Stimulated activated CD8-positive, alpha-beta memory T cell treated with anti-CD3 and anti-CD28 coated beads, Interleukin-12 subunit alpha, Interleukin-12 subunit beta, amount 100 ng/mL, for 24 hours (primary cell): Measurements from ENCODE around the gene ZNF737.
"Not testable (repeated sequence)": the region's sequence is repeated elsewhere in the genome, so short reads cannot be mapped to it uniquely, and the experiment has no call there.

Experiments used
- DNase-seq: peaks from one replicate; pipeline ENCODE4 v3.0.0-alpha.2; 2020; ENCODE audit errors: extremely low read depth

Gene ZNF737

DNA sequence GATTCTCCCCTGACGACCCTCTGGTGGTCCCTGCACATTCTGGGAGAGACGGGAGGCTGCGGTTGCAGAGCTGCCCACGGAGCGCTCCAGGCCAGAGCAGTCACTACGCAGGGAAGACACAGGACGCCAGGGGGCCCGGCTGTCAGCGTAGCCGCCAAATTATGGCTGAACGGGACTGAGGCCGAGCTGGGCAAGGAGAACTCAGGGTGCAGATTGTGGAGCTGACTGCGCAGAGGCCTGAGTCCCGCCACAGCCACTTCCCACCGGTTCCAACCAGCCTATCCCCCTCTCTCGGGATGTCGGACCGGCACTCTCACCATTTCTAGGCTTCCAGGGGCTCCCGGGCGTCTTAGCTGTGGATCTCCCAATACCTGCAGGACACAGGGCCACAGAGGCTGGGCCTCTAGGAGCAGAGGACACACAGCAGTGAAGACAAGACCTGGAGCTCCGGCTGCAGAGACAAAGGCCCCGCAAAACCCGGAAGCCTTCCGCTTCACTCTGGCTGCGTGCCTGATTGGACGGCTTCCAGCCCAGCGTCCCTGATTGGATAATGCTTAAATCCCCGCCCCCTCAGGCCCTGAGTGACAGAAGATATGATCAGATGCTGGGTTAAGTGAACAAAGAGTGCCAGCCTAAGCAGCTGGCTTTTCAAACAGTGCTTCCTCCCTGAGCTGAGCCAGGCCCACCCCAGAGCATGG lies at the start of gene ZNF737:
ZNF737 (minus strand) TSS at position 461 of the 698 bp plus-strand sequence; CDS start at position 320, 141 bp downstream.
- peak; percentile 79 for DNase-seq

- not testable (repeated sequence) for DNase-seq
Measured at GRCh38 chr19:20614971-20615370, 49.4 kb upstream of the ZNF737 start.

DNA sequence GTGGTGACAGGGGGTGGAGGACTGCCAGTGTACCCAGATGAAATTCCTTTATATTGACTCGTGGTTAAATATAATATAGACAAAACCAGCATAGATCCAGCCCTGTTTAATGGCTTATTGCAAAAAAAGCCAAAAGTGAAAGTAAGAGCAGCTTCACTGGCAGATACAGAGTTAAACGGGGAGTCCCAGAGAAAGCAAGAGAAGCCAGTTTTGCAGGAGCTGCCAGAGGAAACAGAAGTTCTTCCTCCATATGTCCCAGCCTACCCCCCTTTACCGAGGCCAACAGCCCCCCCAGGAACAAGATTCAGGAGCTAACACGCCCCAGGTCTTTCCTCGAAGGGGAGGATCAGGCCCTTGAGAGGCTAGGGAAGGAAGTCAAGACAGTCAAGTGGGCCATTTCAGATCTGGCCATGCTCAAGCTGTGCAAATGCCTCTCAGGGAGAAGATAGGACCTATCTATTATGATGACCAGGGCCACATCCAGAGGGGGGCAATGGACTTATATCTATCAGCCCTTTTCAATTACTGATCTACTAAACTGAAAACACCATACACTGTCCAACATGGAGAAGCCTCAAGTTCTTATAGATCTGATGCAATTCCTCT lies 47.2 kb upstream of the ZNF737 start:
- no peak for DNase-seq

DNA sequence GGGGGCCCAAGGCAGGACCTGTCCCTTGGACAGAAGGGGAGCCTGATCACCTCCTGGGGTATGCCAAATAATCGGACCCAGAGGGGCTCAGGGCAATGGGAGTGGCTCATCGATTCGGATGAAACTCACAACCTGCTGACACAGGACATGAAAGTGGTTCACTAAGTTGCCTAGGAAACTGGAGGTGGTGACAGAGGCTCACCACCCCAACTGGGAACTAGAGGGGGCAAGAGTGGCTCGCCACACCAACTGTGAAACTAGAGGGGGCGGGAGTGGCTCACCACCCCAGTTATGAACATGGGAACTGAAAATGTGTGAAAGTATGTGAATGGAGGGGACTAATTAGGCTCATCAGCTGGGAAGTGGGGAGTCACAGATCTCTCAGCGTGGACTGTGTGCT lies 46.3 kb upstream of the ZNF737 start:
- no peak for DNase-seq

GRCh38 chr19:20607943-20608342 lies 42.4 kb upstream of the ZNF737 start:
- DNase-seq = no peak

GRCh38 chr19:20558571-20558970 lies 7.0 kb downstream of the ZNF737 start:
- DNase-seq = no peak

DNA sequence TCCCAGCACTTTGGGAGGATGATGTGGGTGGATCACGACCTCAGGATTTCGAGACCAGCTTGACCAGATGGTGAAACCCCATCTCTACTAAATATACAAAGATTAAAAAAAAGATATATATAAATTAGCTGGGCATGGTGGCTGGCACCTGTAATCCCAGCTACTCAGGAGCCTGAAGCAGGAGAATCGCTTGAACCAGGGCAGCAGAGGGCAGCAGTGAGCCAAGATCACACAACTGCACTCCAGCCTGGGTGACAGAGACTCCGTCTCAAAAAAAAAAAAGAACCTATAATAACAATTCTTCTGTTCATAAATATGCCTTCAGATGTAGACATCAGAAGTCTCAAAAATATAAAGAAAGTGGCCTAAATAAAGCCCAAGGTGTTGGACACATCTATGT lies 7.6 kb downstream of the ZNF737 start:
- DNase-seq = no peak

DNA sequence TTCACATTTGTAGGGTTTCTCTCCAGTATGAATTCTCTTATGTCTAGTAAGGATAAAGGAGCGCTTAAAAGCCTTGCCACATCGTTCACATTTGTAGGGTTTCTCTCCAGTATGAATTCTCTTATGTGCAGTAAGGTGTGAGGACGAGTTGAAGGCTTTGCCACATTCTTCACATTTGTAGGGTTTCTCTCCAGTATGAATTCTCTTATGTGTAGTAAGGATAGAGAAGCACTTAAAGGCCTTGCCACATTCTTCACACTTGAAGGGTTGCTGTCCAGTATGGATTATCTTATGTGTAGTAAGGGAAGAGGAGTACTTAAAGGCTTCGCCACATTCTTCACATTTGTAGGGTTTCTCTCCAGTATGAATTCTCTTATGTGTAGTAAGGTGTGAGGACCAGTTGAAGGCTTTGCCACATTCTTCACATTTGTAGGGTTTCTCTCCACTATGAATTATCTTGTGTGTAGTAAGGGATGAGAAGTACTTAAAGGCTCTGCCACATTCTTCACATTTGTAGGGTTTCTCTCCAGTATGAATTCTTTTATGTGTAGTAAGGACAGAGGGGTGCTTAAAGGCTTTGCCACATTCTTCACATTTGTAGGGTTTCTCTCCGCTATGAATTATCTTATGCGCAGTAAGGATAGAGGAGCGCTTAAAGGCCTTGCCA lies 20.8 kb downstream of the ZNF737 start:
- not testable (repeated sequence) for DNase-seq

DNA sequence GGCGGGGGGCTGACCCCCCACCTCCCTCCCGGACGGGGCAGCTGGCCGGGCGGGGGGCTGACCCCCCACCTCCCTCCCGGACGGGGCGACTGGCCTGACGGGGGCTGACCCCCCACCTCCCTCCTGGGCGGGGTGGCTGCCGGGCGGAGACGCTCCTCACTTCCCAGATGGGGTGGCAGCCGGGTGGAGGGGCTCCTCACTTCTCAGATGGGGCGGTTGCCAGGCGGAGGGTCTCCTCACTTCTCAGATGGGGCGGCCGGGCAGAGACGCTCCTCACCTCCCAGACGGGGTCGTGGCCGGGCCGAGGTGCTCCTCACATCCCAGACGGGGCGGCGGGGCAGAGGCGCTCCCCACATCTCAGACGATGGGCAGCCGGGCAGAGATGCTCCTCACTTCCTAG lies 35.3 kb downstream of the ZNF737 start:
- not testable (repeated sequence) for DNase-seq

GRCh38 chr19:20513189-20513904 lies 52.2 kb downstream of the ZNF737 start:
- DNase-seq = no peak

DNA sequence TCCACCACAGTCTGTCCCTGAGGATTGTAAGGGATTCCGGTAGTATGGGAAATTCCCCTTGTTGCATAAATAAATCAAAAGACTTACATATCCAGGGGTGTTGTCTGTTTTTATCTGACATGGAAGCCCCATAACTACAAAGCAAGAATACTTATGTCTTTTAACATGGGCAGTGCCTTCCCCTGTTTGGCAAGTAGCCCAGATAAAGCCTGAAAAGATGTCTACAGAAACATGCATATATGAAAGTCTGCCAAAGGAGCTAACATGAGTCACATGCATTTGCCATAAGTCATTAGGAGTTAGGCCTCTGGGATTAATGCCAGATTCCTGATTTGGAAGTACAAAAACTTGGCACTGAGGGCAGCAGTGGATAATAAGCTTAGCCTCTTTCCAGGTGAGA lies 62.1 kb downstream of the ZNF737 start:
- no peak for DNase-seq
